Natural killer cell treated with Interleukin-12 subunit alpha and Interleukin-12 subunit beta and Interleukin-15 and Interleukin-18, amount 100 ng/mL, for 72 hours (primary cell): ENCODE results near the gene TAB2. TPM values are rescaled to one million over a fixed set of nuclear protein-coding genes. Genes with fewer than 3 reads are reported as not detected.
"Not testable (repeated sequence)": the region's sequence is repeated elsewhere in the genome, so short reads cannot be mapped to it uniquely, and the experiment has no call there.

ENCODE experiments used
- ATAC-seq, 2 donors: fragments of 150-1000 bp; cut with Tn5 transposase in 1 of 2; sonication (Bioruptor Pico), chemical (Tn5 transposase) in 1 of 2; 2 replicates each; pipeline ENCODE4 v1.10.0; 2021
- DNase-seq: peaks from one replicate; pipeline ENCODE4 v3.0.0; 2022; ENCODE audit warnings: low spot score
- H3K27ac Mint-ChIP-seq, 2 donors: 1 replicate in 1 of 2; 2 replicates in 1 of 2; pipeline ENCODE4 v1.8.0; 2022; ENCODE audit warnings: mixed read lengths in 2 of 2, mild to moderate bottlenecking in 1 of 2, moderate library complexity in 1 of 2
- H3K27me3 Mint-ChIP-seq, 2 donors: 1 replicate in 1 of 2; 2 replicates in 1 of 2; pipeline ENCODE4 v1.8.0; 2022; ENCODE audit warnings: mixed read lengths in 2 of 2
- H3K36me3 Mint-ChIP-seq: one replicate; pipeline ENCODE4 v1.8.0; 2022; ENCODE audit warnings: mixed read lengths
- H3K4me1 Mint-ChIP-seq, 2 donors: 1 replicate in 1 of 2; 2 replicates in 1 of 2; pipeline ENCODE4 v1.8.0; 2022; ENCODE audit warnings: low read depth in 2 of 2, mixed read lengths in 2 of 2, mild to moderate bottlenecking in 1 of 2
- H3K4me3 Mint-ChIP-seq: one replicate; pipeline ENCODE4 v1.8.0; 2022; ENCODE audit warnings: mixed read lengths
- H3K9me3 Mint-ChIP-seq: 2 replicates; pipeline ENCODE4 v1.8.0; 2022; ENCODE audit warnings: mixed read lengths
- total RNA-seq, 2 donors: library from RNA; stranded (reverse); gene quantifications; one replicate each; pipeline ENCODE4 v1.2.3, GENCODE V29; 2022

TAB2 gene
- total RNA-seq, 2 donors from 2014 or later, result 101 TPM

- Mint-ChIP-seq H3K27me3 (no peaks in the 10 kb centered on the region), H3K27ac (no peak overlapping the region), H3K4me1 (peaks cover 4 to 16% of the 10 kb centered on the region in 2 donors), H3K9me3 (no peaks in the 10 kb centered on the region), H3K4me3 (no peak overlapping the region), H3K36me3 (no peaks in the 10 kb centered on the region)
- peak; percentile 88 for DNase-seq
- ATAC-seq, result peak; percentile 83 to 89
Measured at GRCh38 chr6:149431905-149432775, 114.6 kb downstream of the TAB2 start.

GRCh38 chr6:149433405-149433804, 115.9 kb downstream of the TAB2 start:
- H3K4me3 Mint-ChIP-seq, result no peak overlapping the region
- peak overlapping the region in 1 of 2 donors; percentile 7 for H3K27ac Mint-ChIP-seq
- no peaks in the 10 kb centered on the region for H3K9me3 Mint-ChIP-seq
- no peaks in the 10 kb centered on the region for H3K36me3 Mint-ChIP-seq
- DNase-seq, result no peak
- peaks cover 4 to 20% of the 10 kb centered on the region in 2 donors for H3K4me1 Mint-ChIP-seq
- no peaks in the 10 kb centered on the region for H3K27me3 Mint-ChIP-seq
- ATAC-seq, result no peak

- Mint-ChIP-seq H3K4me3 (no peak overlapping the region), H3K36me3 (no peaks in the 10 kb centered on the region), H3K27ac (peak overlapping the region in 1 of 2 donors; percentile 7), H3K27me3 (no peaks in the 10 kb centered on the region), H3K9me3 (no peaks in the 10 kb centered on the region), H3K4me1 (peaks cover 4 to 20% of the 10 kb centered on the region in 2 donors)
- DNase-seq (no peak), ATAC-seq (no peak)
Measured at GRCh38 chr6:149433881-149434280, 116.4 kb downstream of the TAB2 start.

GRCh38 chr6:149435919-149436586, 118.5 kb downstream of the TAB2 start:
- ATAC-seq (peak in 1 of 2 donors; percentile 26), DNase-seq (no peak)
- Mint-ChIP-seq H3K27ac (no peak overlapping the region), H3K4me3 (no peak overlapping the region), H3K9me3 (no peaks in the 10 kb centered on the region), H3K4me1 (peaks cover 4 to 10% of the 10 kb centered on the region in 2 donors), H3K27me3 (no peaks in the 10 kb centered on the region), H3K36me3 (no peaks in the 10 kb centered on the region)

GRCh38 chr6:149436647-149437046, 119.1 kb downstream of the TAB2 start:
- H3K27me3 Mint-ChIP-seq, result no peaks in the 10 kb centered on the region
- no peak overlapping the region for H3K27ac Mint-ChIP-seq
- no peak overlapping the region for H3K4me3 Mint-ChIP-seq
- DNase-seq, result no peak
- peaks cover 4 to 10% of the 10 kb centered on the region in 2 donors for H3K4me1 Mint-ChIP-seq
- H3K9me3 Mint-ChIP-seq, result no peaks in the 10 kb centered on the region
- no peaks in the 10 kb centered on the region for H3K36me3 Mint-ChIP-seq
- peak in 1 of 2 donors; percentile 7 for ATAC-seq

GRCh38 chr6:149437212-149437611, 119.7 kb downstream of the TAB2 start:
- no peak for DNase-seq
- H3K9me3 Mint-ChIP-seq, result no peaks in the 10 kb centered on the region
- no peak overlapping the region for H3K4me3 Mint-ChIP-seq
- peaks cover 0 to 8% of the 10 kb centered on the region in 2 donors for H3K4me1 Mint-ChIP-seq
- H3K27ac Mint-ChIP-seq, result no peak overlapping the region
- no peak for ATAC-seq
- H3K36me3 Mint-ChIP-seq, result no peaks in the 10 kb centered on the region
- no peaks in the 10 kb centered on the region for H3K27me3 Mint-ChIP-seq

GRCh38 chr6:149438855-149439254, 121.3 kb downstream of the TAB2 start:
- Mint-ChIP-seq H3K9me3 (no peaks in the 10 kb centered on the region), H3K27me3 (peaks cover 0 to 4% of the 10 kb centered on the region in 2 donors), H3K4me1 (peaks cover 0 to 15% of the 10 kb centered on the region in 2 donors), H3K4me3 (no peak overlapping the region), H3K36me3 (no peaks in the 10 kb centered on the region), H3K27ac (no peak overlapping the region)
- DNase-seq, result no peak
- ATAC-seq, result no peak

GRCh38 chr6:149439626-149440025, 122.1 kb downstream of the TAB2 start:
- no peaks in the 10 kb centered on the region for H3K9me3 Mint-ChIP-seq
- no peaks in the 10 kb centered on the region for H3K36me3 Mint-ChIP-seq
- no peak for ATAC-seq

GRCh38 chr6:149440735-149441671, 123.5 kb downstream of the TAB2 start:
- Mint-ChIP-seq H3K4me3 (no peak overlapping the region), H3K27me3 (peaks cover 0 to 4% of the 10 kb centered on the region in 2 donors), H3K4me1 (peaks cover 0 to 15% of the 10 kb centered on the region in 2 donors), H3K36me3 (no peaks in the 10 kb centered on the region), H3K27ac (no peak overlapping the region), H3K9me3 (no peaks in the 10 kb centered on the region)
- DNase-seq, result no peak
- no peak for ATAC-seq

More at GRCh38 chr6:149439626-149440025, 122.1 kb downstream of the TAB2 start:
- H3K4me3 Mint-ChIP-seq, result no peak overlapping the region
- H3K27me3 Mint-ChIP-seq, result peaks cover 0 to 4% of the 10 kb centered on the region in 2 donors
- DNase-seq, result no peak
- no peak overlapping the region for H3K27ac Mint-ChIP-seq
- H3K4me1 Mint-ChIP-seq, result peaks cover 0 to 15% of the 10 kb centered on the region in 2 donors

GRCh38 chr6:149441740-149442139, 124.2 kb downstream of the TAB2 start:
- peaks cover 0 to 8% of the 10 kb centered on the region in 2 donors for H3K27me3 Mint-ChIP-seq
- H3K9me3 Mint-ChIP-seq, result no peaks in the 10 kb centered on the region
- H3K36me3 Mint-ChIP-seq, result no peaks in the 10 kb centered on the region
- no peak overlapping the region for H3K4me3 Mint-ChIP-seq
- no peak for ATAC-seq
- H3K4me1 Mint-ChIP-seq, result peaks cover 0 to 17% of the 10 kb centered on the region in 2 donors
- no peak for DNase-seq
- H3K27ac Mint-ChIP-seq, result no peak overlapping the region

- ATAC-seq, result peak in 1 of 2 donors; percentile 63
- no peak for DNase-seq
- no peaks in the 10 kb centered on the region for H3K9me3 Mint-ChIP-seq
- peaks cover 0 to 9% of the 10 kb centered on the region in 2 donors for H3K4me1 Mint-ChIP-seq
- H3K4me3 Mint-ChIP-seq, result no peak overlapping the region
- no peaks in the 10 kb centered on the region for H3K36me3 Mint-ChIP-seq
- H3K27me3 Mint-ChIP-seq, result peaks cover 0 to 8% of the 10 kb centered on the region in 2 donors
- H3K27ac Mint-ChIP-seq, result peak overlapping the region in 1 of 2 donors; percentile 41
Measured at GRCh38 chr6:149443411-149444181, 126.1 kb downstream of the TAB2 start.

GRCh38 chr6:149444360-149445094, 127.0 kb downstream of the TAB2 start:
- not testable (repeated sequence) for H3K9me3 Mint-ChIP-seq, H3K27ac Mint-ChIP-seq, H3K4me1 Mint-ChIP-seq, H3K27me3 Mint-ChIP-seq, DNase-seq, H3K4me3 Mint-ChIP-seq, H3K36me3 Mint-ChIP-seq
- peak in 1 of 2 donors; percentile 25 for ATAC-seq
